PFSK-1 (cell line): ENCODE results near the gene GRK7.

Source experiments
- FOXP2 ChIP-seq: optimal IDR thresholded peaks from 2 replicates; pipeline ENCODE3; 2011; ENCODE audit warnings: borderline replicate concordance, control low read depth, inconsistent platforms; ENCODE audit not compliant: insufficient read depth; ENCODE audit errors: extremely low read length, extremely low read depth
- POLR2AphosphoS5 ChIP-seq: IDR thresholded peaks from 2 replicates; pipeline ENCODE4 v1.6.1; 2012; ENCODE audit warnings: low read depth, mild to moderate bottlenecking, control low read depth, low read length, moderate library complexity
- REST ChIP-seq, 2 experiments: IDR thresholded peaks; 2 replicates each; pipeline versions ENCODE4 v1.6.1 to v1.8.0; 2011 to 2012; ENCODE audit warnings: low read depth in 2 of 2, low read length in 2 of 2, control low read depth in 1 of 2, inconsistent platforms in 1 of 2, mild to moderate bottlenecking in 1 of 2, moderate library complexity in 1 of 2; ENCODE audit not compliant: insufficient read depth in 1 of 2
- SIN3A ChIP-seq: IDR thresholded peaks from 2 replicates; pipeline ENCODE4 v1.6.1; 2012; ENCODE audit warnings: mild to moderate bottlenecking, low read length, moderate library complexity, borderline replicate concordance; ENCODE audit not compliant: insufficient read depth
- TAF1 ChIP-seq: IDR thresholded peaks from 2 replicates; pipeline ENCODE4 v1.6.1; 2012; ENCODE audit warnings: low read length, control low read depth, borderline replicate concordance; ENCODE audit not compliant: insufficient read depth

GRK7 gene

GRCh38 chr3:141738891-141739363, 24.3 kb upstream of the GRK7 start:
- TF ChIP-seq POLR2AphosphoS5 (no peak), REST (IDR thresholded peaks at IDR 0.05; ENCODE audit: insufficient read depth in 1 of 2, low read depth in 2 of 2, low read length in 2 of 2) (no peak), SIN3A (no peak), TAF1 (no peak), FOXP2 (no peak)

- TF ChIP-seq FOXP2 (no peak), POLR2AphosphoS5 (no peak), SIN3A (no peak), TAF1 (no peak), REST (IDR thresholded peaks at IDR 0.05; ENCODE audit: insufficient read depth in 1 of 2, low read depth in 2 of 2, low read length in 2 of 2) (no peak)
These were observed 23.5 kb upstream of the GRK7 start for GRCh38 chr3:141739731-141740130.

GRCh38 chr3:141740349-141740748, 22.9 kb upstream of the GRK7 start:
- TF ChIP-seq SIN3A: no peak
- TF ChIP-seq POLR2AphosphoS5: no peak
- TF ChIP-seq FOXP2: no peak
- no peak for TF ChIP-seq REST (IDR thresholded peaks at IDR 0.05; ENCODE audit: insufficient read depth in 1 of 2, low read depth in 2 of 2, low read length in 2 of 2)
- TF ChIP-seq TAF1: no peak

- TF ChIP-seq TAF1: no peak
- no peak for TF ChIP-seq REST (IDR thresholded peaks at IDR 0.05; ENCODE audit: insufficient read depth in 1 of 2, low read depth in 2 of 2, low read length in 2 of 2)
- TF ChIP-seq FOXP2: no peak
- TF ChIP-seq POLR2AphosphoS5: no peak
- TF ChIP-seq SIN3A: no peak
These were observed 19.9 kb upstream of the GRK7 start for GRCh38 chr3:141743305-141743704.

- TF ChIP-seq POLR2AphosphoS5 (no peak), SIN3A (no peak), REST (IDR thresholded peaks at IDR 0.05; ENCODE audit: insufficient read depth in 1 of 2, low read depth in 2 of 2, low read length in 2 of 2) (no peak), TAF1 (no peak), FOXP2 (no peak)
These were observed 16.2 kb upstream of the GRK7 start for GRCh38 chr3:141746962-141747361.
